DOHH2 (cell line): Measurements from ENCODE around the gene PAPOLG.

Experiments
- EZH2phosphoT487 ChIP-seq: fragments of 200-600 bp; sonication (generic); IDR thresholded peaks from 2 replicates; pipeline ENCODE4 v1.6.1; 2017; ENCODE audit warnings: borderline replicate concordance, mild to moderate bottlenecking, antibody characterized with exemption, low read length, moderate library complexity, mixed read lengths
- TF ChIP-seq, protein P1 (sequence below): fragments of 200-600 bp; sonication (generic); IDR thresholded peaks from one replicate; pipeline ENCODE4 v1.5.1; 2014; ENCODE audit warnings: antibody characterized with exemption, mild to moderate bottlenecking, low read depth, low read length; ENCODE audit not compliant: poor library complexity, severe bottlenecking

DNA sequence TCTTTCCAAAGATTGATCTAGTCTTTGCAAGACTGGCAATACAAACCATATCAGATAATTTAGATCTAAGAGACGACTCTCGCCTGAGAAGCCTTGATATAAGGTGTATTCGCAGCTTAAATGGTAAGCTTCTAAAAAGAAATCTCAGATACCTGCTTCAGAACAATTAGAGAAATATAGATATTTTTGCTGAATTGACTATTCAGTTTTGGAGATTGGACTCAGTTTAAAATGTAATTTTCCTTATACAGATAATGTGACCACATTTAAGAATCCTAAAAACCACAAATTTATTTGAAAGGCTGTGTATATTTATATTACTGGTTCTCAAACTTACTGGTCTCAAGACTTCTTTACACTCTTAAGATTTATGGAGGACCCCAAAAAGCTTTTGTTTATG is 15.4 kb downstream of the PAPOLG start:
- no peak for TF ChIP-seq EZH2phosphoT487
- TF ChIP-seq, protein P1, sequence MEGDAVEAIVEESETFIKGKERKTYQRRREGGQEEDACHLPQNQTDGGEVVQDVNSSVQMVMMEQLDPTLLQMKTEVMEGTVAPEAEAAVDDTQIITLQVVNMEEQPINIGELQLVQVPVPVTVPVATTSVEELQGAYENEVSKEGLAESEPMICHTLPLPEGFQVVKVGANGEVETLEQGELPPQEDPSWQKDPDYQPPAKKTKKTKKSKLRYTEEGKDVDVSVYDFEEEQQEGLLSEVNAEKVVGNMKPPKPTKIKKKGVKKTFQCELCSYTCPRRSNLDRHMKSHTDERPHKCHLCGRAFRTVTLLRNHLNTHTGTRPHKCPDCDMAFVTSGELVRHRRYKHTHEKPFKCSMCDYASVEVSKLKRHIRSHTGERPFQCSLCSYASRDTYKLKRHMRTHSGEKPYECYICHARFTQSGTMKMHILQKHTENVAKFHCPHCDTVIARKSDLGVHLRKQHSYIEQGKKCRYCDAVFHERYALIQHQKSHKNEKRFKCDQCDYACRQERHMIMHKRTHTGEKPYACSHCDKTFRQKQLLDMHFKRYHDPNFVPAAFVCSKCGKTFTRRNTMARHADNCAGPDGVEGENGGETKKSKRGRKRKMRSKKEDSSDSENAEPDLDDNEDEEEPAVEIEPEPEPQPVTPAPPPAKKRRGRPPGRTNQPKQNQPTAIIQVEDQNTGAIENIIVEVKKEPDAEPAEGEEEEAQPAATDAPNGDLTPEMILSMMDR: no peak
